ENCODE measurements around the gene RNASE9.
"Not testable (repeated sequence)": the region's sequence is repeated elsewhere in the genome, so short reads cannot be mapped to it uniquely, and the experiment has no call there.

RNASE9 gene

GRCh38 chr14:20560961-20561360 is at the start of gene RNASE9:
Gene RNASE9 (minus strand): TSS chr14:20561047.
- no peak for DNase-seq

- peak; percentile 98 for DNase-seq
Observed at GRCh38 chr14:20610002-20610765, 49.3 kb upstream of the RNASE9 start.

GRCh38 chr14:20609215-20610001 is 48.6 kb upstream of the RNASE9 start:
- peak; percentile 99 for DNase-seq

- DNase-seq, result no peak
Observed at GRCh38 chr14:20608383-20609110, 47.7 kb upstream of the RNASE9 start.

GRCh38 chr14:20607617-20608016 is 46.8 kb upstream of the RNASE9 start:
- DNase-seq, result no peak

GRCh38 chr14:20606902-20607242 is 46.0 kb upstream of the RNASE9 start:
- no peak for DNase-seq

- no peak for DNase-seq
Observed at GRCh38 chr14:20606190-20606901, 45.5 kb upstream of the RNASE9 start.

GRCh38 chr14:20603813-20604690 is 43.2 kb upstream of the RNASE9 start:
- peak; percentile 83 for DNase-seq

- no peak for DNase-seq
Observed at GRCh38 chr14:20602583-20602982, 41.7 kb upstream of the RNASE9 start.

- no peak for DNase-seq
Observed at GRCh38 chr14:20601522-20601921, 40.7 kb upstream of the RNASE9 start.

GRCh38 chr14:20597108-20597507 is 36.3 kb upstream of the RNASE9 start:
- no peak for DNase-seq

- not testable (repeated sequence) for DNase-seq
Observed at GRCh38 chr14:20595726-20596125, 34.9 kb upstream of the RNASE9 start.

- DNase-seq, result no peak
Observed at GRCh38 chr14:20592574-20592973, 31.7 kb upstream of the RNASE9 start.

GRCh38 chr14:20591235-20591634 is 30.4 kb upstream of the RNASE9 start, which contains the start of gene RNASE12:
Gene RNASE12 (minus strand): TSS chr14:20591376. CDS start chr14:20590723, 653 bp downstream.
- DNase-seq, result no peak

GRCh38 chr14:20587489-20588154 is 26.8 kb upstream of the RNASE9 start, which contains the start of gene RNASE11:
Gene RNASE11 (minus strand): TSS chr14:20588001.
- DNase-seq, result no peak

- no peak for DNase-seq
Observed at GRCh38 chr14:20583908-20584307, 23.1 kb upstream of the RNASE9 start.

GRCh38 chr14:20583142-20583541 is 22.3 kb upstream of the RNASE9 start:
- no peak for DNase-seq

- no peak for DNase-seq
Observed at GRCh38 chr14:20580242-20580641, 19.4 kb upstream of the RNASE9 start.

- no peak for DNase-seq
Observed at GRCh38 chr14:20578784-20579502, 18.1 kb upstream of the RNASE9 start.

- DNase-seq, result no peak
Observed at GRCh38 chr14:20578325-20578724, 17.5 kb upstream of the RNASE9 start.
